ENCODE data around the gene FGD4.

Gene FGD4

DNA sequence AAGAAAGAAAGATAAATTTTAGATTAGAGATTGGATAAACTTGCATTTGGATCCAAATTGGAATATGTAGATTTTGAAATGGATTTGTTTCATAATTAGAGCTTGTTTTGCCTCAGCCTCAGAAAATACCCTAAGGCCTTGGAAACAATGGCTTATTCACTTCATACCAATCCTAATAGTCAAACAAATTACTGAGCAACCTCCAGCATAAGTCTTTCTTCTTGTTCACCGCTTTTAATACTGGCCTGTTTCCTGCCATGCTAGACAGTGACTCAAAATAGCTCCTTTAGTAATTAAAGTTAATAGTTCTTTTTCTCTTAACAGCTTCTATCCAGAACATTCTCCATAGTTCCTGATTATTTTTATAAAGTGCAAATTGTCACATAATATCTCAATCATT lies 168.9 kb downstream of the FGD4 start:
- no peak for DNase-seq

DNA sequence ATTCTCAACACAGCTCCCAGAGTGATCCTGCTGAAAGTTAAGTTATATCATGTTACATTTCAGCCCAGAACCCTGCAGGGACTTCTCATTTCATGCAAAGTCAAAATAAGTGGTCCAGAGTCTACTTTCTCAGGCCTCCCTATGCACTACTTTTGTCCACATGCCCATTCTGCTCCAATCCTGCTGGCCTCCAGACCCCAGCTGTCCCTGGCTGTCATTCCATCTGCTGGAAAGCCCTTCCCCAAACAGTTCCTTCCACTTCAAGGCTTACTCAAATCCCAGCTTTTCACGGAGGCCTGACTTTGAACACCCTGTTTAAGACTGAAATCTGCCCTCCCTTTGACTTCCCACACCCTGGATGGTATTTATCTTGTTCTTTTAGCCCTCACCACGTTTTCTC lies 169.9 kb downstream of the FGD4 start:
- DNase-seq, result no peak

DNA sequence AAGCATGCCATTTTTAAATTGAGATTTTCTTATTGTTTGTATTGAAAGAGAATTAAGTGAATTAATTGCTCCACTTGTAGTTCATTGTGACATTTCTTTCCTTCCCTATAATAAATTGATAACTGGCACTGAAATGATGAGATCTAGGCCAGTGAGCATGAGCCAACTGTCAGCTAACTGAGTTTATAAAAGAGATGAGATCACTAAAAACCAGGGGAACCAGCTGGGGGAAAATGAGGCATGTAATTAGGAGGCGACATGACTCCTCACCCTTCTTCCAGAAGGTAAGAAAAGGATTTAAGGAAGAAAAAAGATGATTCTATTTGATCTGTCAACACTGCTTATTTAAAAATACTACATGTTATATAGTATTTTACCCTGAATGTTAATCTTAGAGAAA lies 175.2 kb downstream of the FGD4 start:
- no peak for DNase-seq

DNA sequence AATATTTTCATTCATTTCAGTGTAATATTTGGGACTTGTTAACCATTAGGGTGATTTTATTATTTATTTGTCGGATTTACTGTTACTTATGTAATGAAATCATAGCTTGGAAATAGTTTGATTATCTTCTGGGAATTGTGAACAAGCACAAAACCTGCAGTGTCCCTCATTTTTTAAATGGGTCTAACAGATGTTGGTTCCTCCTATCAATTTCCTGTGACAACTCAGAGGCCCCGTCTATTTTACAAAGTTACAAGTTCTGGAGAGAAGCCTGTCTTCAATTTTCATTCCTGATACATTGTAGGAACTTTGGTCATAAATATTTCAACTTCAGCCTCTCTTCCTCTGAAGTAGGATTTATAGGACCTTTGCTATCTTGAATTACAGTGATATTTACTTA lies 178.0 kb downstream of the FGD4 start:
- DNase-seq, result no peak

DNA sequence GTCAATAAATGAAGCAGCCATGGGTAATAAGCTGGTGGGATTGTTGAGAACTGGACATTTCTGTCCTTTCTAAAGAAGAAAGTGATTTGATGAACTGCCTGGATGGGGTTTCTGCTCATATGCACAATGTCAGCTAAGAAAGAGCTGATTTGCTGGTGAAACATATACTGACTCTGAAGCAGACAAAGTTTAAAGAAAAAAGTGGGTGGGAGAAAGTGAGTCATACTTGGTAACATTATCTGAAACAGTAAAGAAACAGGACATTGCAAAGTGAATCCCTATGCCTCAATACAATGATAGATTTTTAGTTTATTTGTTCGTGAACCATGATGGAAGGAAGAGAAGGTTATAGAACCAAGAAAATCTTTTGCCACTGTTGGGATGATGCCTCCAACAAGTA lies 184.2 kb downstream of the FGD4 start:
- DNase-seq, result no peak

DNA sequence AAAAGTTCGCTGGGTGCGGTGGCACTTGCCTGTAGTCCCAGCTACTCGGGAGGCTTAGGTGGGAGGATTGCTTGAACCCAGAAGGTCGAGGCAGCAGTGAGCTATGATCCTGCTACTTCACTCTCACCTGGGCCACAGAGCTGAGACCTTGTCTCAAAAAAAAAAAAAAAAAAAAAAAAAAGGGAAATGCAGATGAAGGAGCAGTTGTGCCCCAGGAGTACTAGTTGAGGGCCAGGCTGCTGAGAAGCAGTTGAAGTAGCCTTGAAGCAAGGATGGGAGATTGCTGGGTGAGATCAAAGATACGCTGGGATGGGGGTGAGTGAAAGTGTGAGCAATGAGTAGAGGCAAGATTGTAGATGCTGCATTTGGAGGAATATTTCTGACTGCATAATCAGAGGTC lies 186.3 kb downstream of the FGD4 start:
- no peak for DNase-seq

DNA sequence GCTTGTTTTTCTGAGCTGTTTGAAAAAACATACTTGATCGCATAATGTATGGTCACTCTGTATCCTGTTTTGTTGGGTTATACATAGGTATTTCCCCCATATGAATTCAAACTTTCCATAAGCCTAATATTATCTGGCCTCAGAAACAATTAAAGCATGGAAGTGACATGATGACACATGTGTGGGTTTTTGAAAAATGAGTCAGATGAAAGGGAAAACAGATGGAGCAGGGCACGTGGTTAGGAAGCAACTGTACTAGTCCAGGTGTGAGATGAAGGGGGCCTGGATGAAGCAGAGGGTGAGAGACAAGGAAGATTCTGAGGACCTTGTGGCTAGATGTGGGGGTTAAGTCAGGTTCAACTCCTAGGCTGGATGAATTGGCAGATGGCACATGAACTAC lies 187.0 kb downstream of the FGD4 start:
- DNase-seq, result no peak

DNA sequence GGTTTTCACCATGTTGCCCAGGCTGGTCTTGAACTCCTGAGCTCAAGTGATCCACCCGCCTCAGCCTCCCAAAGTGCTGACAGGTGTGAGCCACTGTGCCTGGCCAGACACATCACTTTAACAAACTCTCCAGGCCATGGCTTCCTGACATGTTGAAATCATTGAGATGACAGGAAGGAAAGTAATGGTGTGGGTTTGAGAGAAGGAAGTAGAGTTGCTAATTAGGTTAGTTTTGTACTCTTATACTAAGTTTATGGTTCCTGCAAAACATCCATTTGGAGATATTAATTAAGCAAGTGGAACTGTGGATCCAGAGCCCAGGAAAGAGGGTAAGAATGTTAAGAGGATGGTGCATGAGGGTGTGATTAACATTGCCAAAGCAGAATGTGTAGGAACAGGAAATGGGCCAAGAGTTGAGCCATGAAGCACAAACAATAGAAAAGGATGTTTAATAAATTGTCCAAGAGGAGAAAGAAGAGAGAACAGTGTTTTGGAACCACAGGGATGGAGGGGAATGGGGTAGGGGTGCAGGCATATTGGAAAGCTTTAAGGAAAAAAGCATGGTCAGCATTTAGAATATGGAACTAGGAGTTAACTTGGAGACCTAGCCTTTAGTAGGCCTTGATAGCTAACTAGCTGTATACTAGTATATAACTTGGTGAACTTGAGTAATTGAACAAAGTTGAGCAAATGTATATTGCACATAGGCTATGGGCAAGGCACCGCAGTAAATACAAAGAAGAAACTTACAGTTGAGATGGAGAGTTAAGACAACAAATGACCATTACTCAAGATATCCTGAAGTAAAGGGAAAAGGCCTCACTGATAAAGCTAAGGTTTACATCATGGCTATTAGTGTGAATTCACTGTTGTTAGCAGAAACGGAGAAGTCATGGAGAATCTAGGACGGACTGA lies 188.5 kb downstream of the FGD4 start:
- no peak for DNase-seq

DNA sequence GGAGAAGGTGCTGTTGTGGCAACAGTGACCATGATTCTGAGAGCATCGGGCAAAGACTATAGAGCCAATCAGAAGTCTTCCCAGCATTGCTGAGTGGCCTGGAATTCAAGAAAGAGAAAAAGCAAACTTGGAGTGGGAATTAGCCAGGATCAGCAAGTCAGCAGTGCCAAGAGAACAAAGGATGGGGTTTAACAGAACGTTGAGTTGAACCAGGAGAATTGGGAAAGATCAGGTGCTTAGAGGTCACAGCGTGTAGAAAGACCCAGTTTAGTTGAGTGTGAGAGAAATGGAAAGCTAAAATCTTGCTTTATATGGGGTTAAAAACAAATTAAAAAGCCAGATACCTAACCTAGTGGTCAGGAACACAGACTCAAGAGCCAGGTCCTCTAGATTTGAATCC lies 189.2 kb downstream of the FGD4 start:
- DNase-seq, result no peak

DNA sequence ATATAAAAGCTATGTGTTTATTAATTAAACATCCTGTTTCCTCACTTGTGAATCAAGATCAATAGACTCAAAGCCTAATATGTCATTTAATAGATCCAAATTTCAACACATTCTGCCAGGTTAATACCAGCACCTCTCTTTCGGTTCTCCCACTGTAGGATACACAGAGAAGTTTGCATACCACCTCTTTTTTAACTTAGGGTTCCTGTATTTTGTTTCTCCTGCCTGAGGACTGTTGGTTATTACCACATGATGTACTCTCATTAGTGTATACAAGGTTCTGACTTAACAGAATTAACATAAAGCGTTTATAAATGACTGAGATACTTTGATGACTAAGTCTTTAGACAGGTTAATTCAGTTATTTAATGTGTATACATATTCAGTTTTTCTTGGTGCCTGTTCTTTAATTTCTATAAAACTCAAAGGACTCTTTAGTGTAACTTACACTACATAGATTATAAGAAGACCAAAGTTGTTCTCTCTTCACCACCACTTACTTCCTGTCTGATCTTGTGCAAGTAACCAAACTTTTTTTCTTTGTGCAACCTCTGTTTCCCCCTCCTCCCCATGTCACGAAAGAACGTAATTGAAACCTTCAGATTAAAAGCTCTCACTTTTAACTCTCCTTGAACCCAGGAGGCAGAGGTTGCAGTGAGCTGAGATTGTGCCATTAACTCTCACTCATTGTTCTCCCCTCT lies 190.0 kb downstream of the FGD4 start:
- DNase-seq, result no peak

DNA sequence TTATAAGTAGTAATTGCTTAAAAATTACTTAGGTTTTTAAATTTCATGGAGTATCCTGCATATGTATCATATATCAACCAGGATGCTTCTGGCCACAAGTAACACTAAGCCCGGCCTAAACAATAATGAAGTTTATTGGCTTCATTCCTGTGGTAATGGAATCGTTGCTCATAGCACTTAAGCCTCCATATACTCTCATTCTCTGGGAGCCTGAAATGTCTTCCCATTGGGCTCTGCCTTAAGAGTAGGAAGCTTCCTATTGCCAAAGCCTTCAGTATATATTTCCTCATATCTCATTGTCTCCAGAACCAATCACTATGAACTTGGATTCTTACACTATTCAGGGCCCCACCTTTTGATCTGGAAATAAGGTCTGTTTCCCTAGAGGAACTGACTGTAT lies 195.9 kb downstream of the FGD4 start:
- DNase-seq, result no peak

DNA sequence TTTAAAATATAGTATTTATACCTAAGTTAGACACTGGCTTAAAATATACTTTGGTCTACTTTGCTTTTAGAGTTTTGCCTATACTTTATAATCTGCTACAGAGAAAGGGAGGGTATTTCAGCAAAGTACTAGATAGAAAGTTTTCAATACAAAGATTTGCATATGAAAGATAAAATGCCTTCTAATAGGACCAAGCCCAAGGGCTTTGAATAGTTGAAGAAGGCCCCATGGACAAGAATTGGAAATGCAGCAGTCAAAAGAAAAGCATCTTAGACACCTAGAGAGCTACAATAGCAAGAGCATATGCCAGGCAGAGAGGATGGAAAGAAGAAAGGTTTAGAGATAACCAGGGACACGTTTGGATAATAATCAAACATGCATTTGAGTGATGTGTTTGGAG lies 196.7 kb downstream of the FGD4 start:
- DNase-seq, result no peak

DNA sequence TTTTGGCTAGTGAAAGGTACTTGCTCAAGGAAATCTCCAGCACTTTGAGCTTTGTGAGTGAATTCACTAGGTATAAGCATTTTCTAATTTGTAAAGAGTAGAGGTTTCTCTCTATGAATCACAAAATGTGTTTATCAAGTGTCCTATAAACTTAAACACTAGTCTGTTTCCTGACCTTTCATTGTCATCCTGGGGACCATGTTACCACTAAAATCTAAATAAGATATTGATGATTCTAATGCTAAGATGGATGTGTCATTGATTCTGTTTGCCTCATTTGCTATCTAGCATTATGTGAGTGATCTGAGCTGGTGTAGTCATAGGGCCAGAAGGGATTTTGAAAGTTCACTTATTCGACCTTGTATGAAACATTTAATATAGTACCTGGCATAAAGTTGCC lies 199.3 kb downstream of the FGD4 start:
- DNase-seq, result no peak

DNA sequence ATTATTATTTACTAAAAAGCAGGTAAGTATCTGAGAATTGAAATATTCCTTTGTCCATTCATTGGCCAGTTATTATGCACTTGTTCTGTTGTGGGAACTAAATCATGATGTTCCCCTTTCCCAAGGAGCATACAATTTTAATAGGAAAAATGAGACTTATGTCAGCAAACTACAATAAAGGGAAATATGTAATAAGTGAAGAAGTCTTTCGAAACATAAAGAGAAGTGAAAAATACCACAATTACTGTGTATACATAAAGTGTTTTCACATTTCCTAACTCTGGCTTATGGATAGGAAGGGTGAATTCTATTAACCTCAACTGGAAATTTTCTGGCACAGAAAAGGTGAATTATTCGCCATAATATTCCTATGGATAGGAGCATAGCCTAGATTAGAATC lies 201.3 kb downstream of the FGD4 start:
- DNase-seq, result no peak

DNA sequence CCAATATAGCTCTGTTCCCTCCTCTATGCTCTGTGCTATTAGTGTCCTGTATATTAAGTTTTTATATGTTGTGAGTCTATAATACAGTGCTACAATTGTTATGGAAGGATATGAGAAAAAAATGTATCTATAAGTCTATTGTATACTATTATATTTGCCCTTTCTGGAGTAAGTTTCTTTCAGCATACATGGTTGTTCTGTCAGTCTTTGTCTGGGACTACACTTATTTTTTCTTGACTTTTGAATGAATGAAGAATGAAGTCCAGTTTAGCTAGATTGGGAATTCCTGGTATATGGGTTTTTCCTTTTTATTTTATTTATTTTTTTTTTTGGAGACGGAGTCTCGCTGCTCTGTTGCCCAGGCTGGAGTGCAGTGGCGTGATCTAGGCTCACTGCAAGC lies 203.7 kb downstream of the FGD4 start:
- no peak for DNase-seq

DNA sequence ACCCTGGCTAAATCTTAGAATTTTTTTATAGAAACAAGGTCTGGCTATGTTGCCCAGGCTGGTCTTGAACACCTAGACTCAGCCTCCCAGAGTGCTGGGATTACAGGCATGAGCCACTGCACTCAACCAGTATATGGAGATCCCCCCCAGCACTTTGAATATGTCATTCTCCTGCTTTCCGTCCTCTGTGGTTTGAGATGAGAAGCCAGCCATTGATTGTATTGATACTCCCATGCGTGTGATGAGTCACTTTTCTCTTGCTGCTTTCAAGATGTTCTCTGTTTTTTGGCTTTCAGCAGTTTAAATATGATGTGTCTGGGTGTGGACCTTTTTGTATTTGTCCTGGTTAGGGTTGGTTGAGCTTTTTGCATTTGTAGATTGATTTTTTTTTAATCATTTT lies 204.5 kb downstream of the FGD4 start:
- DNase-seq, result no peak

DNA sequence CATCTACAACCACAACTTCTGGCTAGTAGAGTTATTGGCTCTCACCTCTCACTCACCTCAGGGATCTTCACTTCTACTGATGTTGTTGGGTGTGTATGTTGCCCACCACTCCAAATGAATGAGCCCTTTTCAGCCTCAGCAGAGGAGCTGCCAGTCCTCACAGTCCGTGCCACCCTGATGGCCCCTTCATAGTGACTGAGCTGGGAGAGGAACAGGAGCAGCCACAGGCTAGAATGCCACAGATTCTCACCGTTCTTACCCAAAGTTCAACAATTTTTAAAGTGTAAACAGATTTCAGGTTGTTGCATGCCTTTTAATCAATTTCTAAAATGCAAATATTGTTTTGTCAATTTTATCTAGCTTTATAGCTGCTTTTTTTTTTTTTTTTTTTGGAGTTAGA lies 205.2 kb downstream of the FGD4 start:
- no peak for DNase-seq

DNA sequence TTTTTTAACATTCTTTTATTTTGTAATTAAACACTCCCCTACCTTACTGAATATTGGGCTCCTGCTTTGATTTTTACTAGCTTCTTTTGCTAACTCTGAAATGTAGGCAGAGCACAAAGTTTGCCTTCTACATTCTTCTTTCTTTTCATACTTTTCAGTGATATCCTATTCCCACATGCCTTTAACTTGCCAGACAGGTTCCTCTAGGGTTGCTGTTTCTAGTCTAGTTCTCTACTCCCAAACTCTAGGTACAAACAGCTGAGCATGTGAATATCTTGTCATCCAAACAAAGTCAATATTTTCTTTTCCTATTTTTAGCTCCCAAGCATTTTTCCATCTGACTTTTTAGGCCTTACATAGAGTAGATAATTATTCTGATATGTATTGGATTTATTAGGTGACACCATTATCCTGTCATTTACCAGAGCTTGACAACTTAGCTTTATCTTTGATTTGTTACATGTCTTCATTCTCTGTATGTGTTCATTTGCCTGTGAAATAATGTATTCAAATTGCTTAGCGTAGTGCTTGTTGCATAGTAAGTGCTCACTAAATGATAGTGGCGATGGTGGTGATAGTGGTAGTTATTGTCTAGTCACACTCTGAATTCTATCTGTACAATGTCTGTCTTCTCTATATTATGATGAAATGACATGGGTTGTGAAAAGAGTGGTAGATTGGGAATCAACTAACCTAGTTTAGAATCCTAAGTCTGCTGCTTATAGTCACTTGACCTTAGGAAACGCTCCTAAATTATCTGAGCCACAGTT lies 206.2 kb downstream of the FGD4 start:
- DNase-seq, result no peak

DNA sequence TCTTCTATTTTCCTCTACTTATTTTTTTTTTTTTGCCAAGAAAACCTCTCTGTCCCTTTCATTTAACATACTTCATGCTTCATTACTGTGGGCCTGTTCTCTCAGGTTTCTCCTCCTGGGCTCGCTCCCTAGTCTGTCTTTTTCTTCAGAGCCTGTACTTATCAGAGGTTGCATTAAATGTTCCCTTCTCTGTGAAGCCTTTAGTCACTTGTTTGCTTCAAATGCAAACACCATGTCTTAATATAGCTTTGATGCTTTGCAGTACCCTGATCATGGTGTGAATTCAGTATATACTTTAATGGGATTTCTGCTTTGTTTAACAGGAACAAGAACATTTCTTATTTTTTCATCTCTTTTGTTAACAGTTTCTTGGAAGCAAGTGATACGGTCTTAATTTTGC lies 207.1 kb downstream of the FGD4 start:
- DNase-seq, result no peak

DNA sequence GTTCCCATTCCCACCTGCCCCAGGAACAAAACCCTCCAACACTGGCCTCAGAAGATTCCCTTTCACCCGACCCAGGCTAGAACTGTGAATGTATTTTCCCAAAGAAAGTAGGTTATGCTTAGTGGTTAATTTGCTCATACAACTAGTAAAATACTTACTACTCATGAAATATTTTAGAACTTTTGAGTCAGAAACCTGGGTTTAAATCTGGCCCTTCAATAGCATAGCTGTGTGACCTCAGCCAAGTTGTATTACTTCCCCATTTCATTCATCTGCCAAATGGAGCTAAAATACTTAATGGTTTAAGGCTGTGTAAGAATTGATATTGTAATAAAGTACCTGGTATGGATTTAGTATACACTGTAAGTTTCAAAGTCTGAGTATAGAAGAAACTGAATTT lies 210.6 kb downstream of the FGD4 start:
- DNase-seq, result no peak

DNA sequence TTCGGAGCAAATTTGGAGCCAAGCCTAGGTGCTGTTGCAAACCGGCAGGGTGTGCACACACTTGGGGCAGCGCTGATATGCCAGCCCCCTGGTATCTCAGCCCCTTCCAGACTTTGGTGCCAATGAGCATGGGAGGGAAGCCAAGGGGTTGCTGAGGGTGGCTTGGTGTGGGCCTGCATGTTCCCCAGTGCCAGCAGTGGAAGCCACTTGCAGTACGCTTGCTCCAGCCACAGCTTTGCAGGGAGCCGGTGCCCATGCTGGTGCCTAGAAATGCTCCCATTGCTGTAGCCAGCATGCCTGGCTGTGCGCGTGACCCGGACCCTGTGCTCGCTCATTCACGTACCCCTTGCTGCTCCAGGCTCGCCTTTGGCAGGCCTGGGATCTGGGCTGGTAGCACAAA lies 212.6 kb downstream of the FGD4 start:
- no peak for DNase-seq

DNA sequence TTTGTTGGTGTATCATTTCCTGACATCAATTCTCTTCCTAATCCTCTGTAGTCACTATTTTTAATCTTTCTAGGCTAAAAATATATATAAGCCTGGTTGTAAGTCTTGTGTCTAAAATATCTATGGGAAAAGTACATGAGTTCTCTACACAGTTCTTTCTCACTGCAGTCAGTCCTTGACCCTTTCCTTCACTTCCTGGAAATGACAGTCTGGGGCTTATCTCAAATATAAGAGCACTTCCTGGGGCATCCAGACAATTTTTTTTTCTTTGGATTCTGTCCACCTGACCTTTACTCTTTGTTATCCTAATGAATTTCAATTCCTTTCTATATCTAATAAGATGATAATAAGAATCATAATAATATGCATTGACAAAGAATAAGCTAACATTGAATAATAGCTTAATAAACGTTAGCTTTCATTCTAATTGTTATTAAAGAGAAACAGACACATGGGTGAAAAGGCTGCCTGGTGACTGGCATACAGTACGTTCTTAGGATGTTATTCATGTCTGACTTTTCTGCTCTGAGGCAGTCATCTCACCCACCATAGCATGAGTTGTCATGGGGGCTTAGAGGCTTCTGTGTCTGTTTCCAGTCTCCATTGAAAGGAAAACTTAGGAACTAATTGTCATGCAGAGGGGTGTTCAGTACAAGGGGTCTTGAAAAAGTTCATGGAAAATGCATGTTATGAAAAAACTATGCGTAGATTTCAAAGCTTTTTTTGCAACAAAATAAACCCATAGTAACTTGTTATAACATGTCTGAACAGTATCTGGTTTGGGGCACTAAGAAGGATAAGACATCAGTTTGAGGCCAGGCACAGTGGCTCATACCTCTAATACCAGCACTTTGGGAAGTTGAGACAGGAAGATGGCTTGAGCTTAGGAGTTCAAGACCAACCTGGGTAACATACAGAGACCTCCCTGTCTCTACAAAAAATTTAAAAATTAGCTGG lies 213.6 kb downstream of the FGD4 start:
- DNase-seq, result no peak

DNA sequence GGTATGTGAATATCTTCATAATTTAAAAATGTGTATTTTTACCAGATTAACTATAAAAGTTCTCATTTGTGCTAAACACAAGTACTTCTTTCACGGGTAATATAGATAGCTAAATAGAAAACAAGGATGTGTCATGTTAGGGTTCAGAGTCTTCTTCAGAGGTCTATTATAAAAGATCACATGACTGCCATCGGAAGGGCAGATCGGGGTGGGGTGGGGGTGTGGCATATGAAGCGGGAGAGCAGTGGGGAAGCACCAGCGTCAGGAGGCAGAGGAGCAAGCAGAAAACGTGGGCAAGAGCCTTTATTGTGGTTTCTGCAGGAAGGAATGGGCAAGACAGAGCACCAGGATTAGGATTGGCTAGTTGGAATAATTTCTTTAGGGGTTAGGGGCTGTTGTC lies 216.1 kb downstream of the FGD4 start:
- no peak for DNase-seq
